DND-41 (cell line): ENCODE measurements around the gene SGMS1.

Source experiments
- ATAC-seq: fragments of 200-7000 bp; cut with Tn5 transposase; 3 replicates; pipeline ENCODE4 v1.9.1; 2021; ENCODE audit warnings: low read depth; ENCODE audit not compliant: insufficient read depth
- DNase-seq: peaks from one replicate; pipeline ENCODE4 v3.0.0-alpha.2; 2020
- H2AFZ ChIP-seq: 2 replicates; pipeline ENCODE4 v1.6.0; 2012; ENCODE audit warnings: low read depth, low read length
- H3K27ac ChIP-seq: 2 replicates; pipeline ENCODE4 v1.5.1; 2012; ENCODE audit warnings: low read length, inconsistent platforms
- H3K27me3 ChIP-seq: fragments of 200-600 bp; sonication (generic); 2 replicates; pipeline ENCODE4 v1.6.0; 2012; ENCODE audit warnings: low read length, mild to moderate bottlenecking, inconsistent platforms; ENCODE audit not compliant: insufficient read depth, poor library complexity
- H3K36me3 ChIP-seq: 2 replicates; pipeline ENCODE4 v1.5.1; 2012; ENCODE audit warnings: low read length, inconsistent platforms; ENCODE audit not compliant: insufficient read depth
- H3K4me1 ChIP-seq: 2 replicates; pipeline ENCODE4 v1.5.1; 2012; ENCODE audit warnings: mild to moderate bottlenecking, low read length; ENCODE audit not compliant: insufficient read depth
- H3K4me2 ChIP-seq: 2 replicates; pipeline ENCODE4 v1.6.0; 2012; ENCODE audit warnings: mild to moderate bottlenecking, moderate library complexity, low read length, inconsistent platforms; ENCODE audit not compliant: insufficient read depth
- H3K4me3 ChIP-seq, 2 experiments: fragments of 200-600 bp in 1 of 2; shearing (Covaris generic) in 1 of 2; 2 replicates each; pipeline ENCODE4 v1.5.1; 2012 to 2016; ENCODE audit warnings: inconsistent platforms in 2 of 2, low read length in 2 of 2, mild to moderate bottlenecking in 2 of 2, low read depth in 1 of 2, moderate library complexity in 1 of 2
- H3K79me2 ChIP-seq: 2 replicates; pipeline ENCODE4 v1.6.0; 2012; ENCODE audit warnings: low read length, inconsistent platforms; ENCODE audit not compliant: insufficient read depth
- H3K9ac ChIP-seq: 2 replicates; pipeline ENCODE4 v1.6.0; 2012; ENCODE audit warnings: low read depth, mild to moderate bottlenecking, inconsistent platforms, low read length, moderate library complexity
- H3K9me3 ChIP-seq: 2 replicates; pipeline ENCODE4 v1.5.1; 2012; ENCODE audit warnings: low read length, moderate library complexity, mild to moderate bottlenecking, inconsistent platforms; ENCODE audit not compliant: insufficient read depth, severe bottlenecking
- H4K20me1 ChIP-seq: 2 replicates; pipeline ENCODE4 v1.6.0; 2012; ENCODE audit warnings: low read length; ENCODE audit not compliant: insufficient read depth
- EZH2 ChIP-seq: IDR thresholded peaks from 3 replicates; pipeline ENCODE4 v1.6.1; 2012; ENCODE audit warnings: borderline replicate concordance, low read depth, mild to moderate bottlenecking, moderate library complexity, low read length, inconsistent platforms; ENCODE audit not compliant: severe bottlenecking
- TF ChIP-seq, protein P1 (sequence below): IDR thresholded peaks from 2 replicates; pipeline ENCODE4 v1.5.1; 2012; ENCODE audit warnings: borderline replicate concordance, low read length, moderate library complexity, mild to moderate bottlenecking; ENCODE audit not compliant: poor library complexity, severe bottlenecking; ENCODE audit errors: extremely low read depth

The SGMS1 gene

GRCh38 chr10:50384238-50384637 is 239.5 kb downstream of the SGMS1 start:
- ATAC-seq (no peak), DNase-seq (no peak)
- Histone ChIP-seq H2AFZ (no peak overlapping the region), H3K9ac (no peak overlapping the region), H4K20me1 (no peaks in the 10 kb centered on the region), H3K4me3 (no peak overlapping the region), H3K4me1 (no peaks in the 10 kb centered on the region), H3K9me3 (no peaks in the 10 kb centered on the region), H3K36me3 (no peaks in the 10 kb centered on the region), H3K79me2 (no peaks in the 10 kb centered on the region), H3K4me2 (no peak overlapping the region), H3K27ac (no peak overlapping the region), H3K27me3 (no peaks in the 10 kb centered on the region)
- TF ChIP-seq EZH2 = no peak
- TF ChIP-seq, protein P1, sequence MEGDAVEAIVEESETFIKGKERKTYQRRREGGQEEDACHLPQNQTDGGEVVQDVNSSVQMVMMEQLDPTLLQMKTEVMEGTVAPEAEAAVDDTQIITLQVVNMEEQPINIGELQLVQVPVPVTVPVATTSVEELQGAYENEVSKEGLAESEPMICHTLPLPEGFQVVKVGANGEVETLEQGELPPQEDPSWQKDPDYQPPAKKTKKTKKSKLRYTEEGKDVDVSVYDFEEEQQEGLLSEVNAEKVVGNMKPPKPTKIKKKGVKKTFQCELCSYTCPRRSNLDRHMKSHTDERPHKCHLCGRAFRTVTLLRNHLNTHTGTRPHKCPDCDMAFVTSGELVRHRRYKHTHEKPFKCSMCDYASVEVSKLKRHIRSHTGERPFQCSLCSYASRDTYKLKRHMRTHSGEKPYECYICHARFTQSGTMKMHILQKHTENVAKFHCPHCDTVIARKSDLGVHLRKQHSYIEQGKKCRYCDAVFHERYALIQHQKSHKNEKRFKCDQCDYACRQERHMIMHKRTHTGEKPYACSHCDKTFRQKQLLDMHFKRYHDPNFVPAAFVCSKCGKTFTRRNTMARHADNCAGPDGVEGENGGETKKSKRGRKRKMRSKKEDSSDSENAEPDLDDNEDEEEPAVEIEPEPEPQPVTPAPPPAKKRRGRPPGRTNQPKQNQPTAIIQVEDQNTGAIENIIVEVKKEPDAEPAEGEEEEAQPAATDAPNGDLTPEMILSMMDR = no peak

DNA sequence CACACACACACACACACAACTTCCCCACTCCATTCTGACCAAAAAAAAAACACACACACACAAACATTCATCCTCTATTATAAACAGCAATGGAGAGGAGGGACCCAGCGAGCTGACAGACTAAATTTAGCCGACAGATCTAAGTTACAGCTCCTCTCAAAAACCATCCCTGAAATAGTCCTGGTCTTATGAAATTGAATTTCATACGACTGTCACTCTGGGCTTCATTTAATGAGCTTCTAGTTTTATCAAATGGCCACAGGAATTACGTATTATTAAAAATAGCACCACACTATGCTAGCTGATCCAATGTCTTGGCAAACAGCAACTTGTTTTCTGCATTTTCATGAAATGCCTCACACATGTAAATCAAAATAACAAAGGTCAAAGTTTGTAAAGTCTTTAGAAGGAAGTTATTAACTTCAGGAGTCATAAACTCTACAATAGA is 241.2 kb downstream of the SGMS1 start:
- TF ChIP-seq, protein P1 = no peak
- no peak for TF ChIP-seq EZH2
- H3K79me2 ChIP-seq = no peaks in the 10 kb centered on the region
- H3K4me1 ChIP-seq = no peaks in the 10 kb centered on the region
- no peaks in the 10 kb centered on the region for H3K27me3 ChIP-seq
- no peak overlapping the region for H3K4me2 ChIP-seq
- no peak overlapping the region for H3K9ac ChIP-seq
- no peak overlapping the region for H2AFZ ChIP-seq
- no peaks in the 10 kb centered on the region for H4K20me1 ChIP-seq
- DNase-seq (no peak), ATAC-seq (no peak)
- no peaks in the 10 kb centered on the region for H3K9me3 ChIP-seq
- no peak overlapping the region for H3K27ac ChIP-seq
- no peaks in the 10 kb centered on the region for H3K36me3 ChIP-seq
- no peak overlapping the region for H3K4me3 ChIP-seq

- TF ChIP-seq EZH2 = no peak
- TF ChIP-seq, protein P1 = no peak
- Histone ChIP-seq H3K4me2 (no peak overlapping the region), H3K27me3 (no peaks in the 10 kb centered on the region), H3K36me3 (no peaks in the 10 kb centered on the region), H2AFZ (no peak overlapping the region), H3K79me2 (no peaks in the 10 kb centered on the region), H3K4me3 (no peak overlapping the region), H3K27ac (no peak overlapping the region), H3K9ac (no peak overlapping the region), H3K4me1 (no peaks in the 10 kb centered on the region), H4K20me1 (no peaks in the 10 kb centered on the region), H3K9me3 (no peaks in the 10 kb centered on the region)
- DNase-seq (no peak), ATAC-seq (no peak)
Measured at GRCh38 chr10:50381642-50382041, 242.1 kb downstream of the SGMS1 start.

DNA sequence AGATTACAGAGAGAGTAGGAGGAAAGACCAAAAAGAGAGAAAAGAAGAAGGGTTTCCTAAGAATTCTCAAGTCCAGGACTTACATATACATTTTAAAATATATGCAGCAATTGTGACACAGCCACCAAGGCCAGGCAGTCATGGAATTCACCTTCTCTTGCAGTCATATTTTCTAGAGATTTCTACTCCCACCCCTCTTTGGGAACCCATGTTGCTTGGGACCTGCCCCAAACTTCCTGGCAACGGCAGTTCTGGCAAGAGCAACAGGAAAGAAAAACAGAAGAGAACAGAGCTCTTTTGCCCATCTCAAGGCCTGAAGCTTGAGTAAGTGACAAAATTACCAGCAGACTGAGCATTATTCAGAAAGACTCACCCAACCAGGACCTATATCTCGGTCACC is 244.1 kb downstream of the SGMS1 start:
- no peak overlapping the region for H3K9ac ChIP-seq
- no peaks in the 10 kb centered on the region for H4K20me1 ChIP-seq
- H3K4me2 ChIP-seq = no peak overlapping the region
- H2AFZ ChIP-seq = no peak overlapping the region
- H3K79me2 ChIP-seq = no peaks in the 10 kb centered on the region
- no peaks in the 10 kb centered on the region for H3K27me3 ChIP-seq
- no peak overlapping the region for H3K4me3 ChIP-seq
- H3K27ac ChIP-seq = no peak overlapping the region
- H3K4me1 ChIP-seq = no peaks in the 10 kb centered on the region
- ATAC-seq (no peak), DNase-seq (no peak)
- TF ChIP-seq, protein P1 = no peak
- H3K36me3 ChIP-seq = no peaks in the 10 kb centered on the region
- no peaks in the 10 kb centered on the region for H3K9me3 ChIP-seq
